GM21723 (cell line): ENCODE data around the gene KIF1B.
"Not testable (repeated sequence)": the region's sequence is repeated elsewhere in the genome, so short reads cannot be mapped to it uniquely, and the experiment has no call there.

ENCODE experiments used
- ATAC-seq: cut with Tn5 transposase; IDR thresholded peaks from one replicate; pipeline ENCODE4 v1.9.1; 2021; ENCODE audit warnings: mild to moderate bottlenecking, moderate library complexity; ENCODE audit not compliant: unreplicated experiment

KIF1B gene

DNA sequence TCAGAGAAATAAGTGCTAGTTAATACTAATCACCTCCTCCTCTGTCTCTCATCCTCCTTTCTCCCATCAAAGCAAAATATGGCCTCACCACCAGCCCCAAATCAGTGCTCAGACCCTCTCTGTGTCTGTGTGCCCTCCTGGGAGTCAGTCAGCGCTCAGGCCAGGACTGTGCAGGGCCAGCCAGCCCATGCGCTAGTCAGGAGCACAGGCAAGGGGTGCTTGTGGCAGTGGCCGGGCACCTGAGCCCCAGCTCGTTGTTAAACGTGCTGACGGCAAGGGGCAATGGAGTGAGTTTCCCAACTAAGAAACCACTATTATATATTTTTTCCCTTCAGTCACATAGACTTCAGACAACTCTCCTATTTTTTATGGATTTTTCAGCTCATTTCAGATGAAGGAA is 169.3 kb downstream of the KIF1B start:
- no peak for ATAC-seq

DNA sequence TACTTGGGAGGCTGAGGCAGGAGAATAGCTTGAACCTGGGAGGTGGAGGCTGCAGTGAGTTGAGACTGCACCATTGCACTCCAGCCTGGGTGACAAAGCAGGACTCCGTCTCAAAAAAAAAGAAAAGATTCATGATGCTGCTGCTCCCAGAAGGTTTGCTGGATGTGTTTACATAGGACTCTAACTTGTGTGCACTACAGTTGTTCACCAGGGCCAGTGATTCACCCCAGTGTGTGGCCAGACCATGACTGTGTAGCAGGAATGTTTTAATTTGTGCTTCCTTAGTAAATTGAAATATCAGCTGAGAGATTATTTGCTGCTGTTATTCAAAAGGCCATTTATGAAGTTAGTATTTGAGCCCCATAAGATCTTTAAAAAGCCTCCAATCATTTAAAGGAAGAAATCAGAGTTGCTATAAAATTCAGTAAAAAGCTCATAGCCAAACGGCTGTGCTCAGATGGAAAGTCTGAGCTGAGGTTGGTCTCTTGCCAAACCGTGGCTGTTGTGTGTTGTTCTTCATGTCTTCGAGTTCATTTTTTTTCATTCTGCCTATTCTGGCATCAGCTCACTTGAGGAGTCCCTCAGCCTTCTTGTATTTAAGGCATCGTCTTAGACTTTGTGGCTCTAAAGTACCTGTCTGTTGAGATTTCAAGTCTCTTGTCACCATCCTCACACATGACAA is 170.4 kb downstream of the KIF1B start:
- no peak for ATAC-seq

DNA sequence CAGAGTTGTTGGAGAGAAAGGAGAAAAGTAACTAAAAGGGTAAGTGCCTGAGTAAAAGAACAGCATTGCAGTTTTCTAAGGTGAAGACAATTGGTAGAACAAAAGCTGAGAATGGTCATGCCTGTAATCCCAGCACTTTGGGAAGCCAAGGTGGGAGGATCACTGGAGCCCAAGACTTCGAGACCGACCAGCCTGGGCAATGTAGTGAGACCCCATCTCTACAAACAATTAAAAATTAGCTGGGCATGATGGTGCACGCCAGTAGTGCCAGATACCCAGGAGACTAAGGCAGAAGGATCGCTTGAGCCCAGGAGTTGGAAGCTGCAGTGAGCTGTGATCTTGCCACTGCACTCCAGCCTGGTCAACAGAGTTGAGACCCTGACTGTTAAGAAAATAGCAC is 173.3 kb downstream of the KIF1B start:
- ATAC-seq: no peak

DNA sequence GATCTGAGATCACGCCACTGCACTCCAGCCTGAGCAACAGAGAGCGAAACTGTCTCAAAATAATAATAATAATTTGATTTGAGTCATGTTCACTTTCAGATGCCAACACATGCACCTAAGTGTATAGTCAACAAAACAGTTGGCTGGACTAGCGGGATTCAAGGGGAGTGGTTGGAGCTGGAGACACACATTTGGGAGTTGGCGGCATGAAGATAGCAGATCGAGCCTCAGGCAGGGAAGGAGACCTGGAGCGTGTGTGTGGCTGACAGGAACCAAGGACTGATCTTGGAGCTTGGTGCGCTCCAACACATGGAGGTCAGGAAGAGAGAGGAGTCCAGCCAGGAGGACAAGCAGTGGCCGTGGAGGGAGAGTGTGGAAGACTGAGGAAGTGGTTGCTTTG is 173.8 kb downstream of the KIF1B start:
- ATAC-seq: no peak

DNA sequence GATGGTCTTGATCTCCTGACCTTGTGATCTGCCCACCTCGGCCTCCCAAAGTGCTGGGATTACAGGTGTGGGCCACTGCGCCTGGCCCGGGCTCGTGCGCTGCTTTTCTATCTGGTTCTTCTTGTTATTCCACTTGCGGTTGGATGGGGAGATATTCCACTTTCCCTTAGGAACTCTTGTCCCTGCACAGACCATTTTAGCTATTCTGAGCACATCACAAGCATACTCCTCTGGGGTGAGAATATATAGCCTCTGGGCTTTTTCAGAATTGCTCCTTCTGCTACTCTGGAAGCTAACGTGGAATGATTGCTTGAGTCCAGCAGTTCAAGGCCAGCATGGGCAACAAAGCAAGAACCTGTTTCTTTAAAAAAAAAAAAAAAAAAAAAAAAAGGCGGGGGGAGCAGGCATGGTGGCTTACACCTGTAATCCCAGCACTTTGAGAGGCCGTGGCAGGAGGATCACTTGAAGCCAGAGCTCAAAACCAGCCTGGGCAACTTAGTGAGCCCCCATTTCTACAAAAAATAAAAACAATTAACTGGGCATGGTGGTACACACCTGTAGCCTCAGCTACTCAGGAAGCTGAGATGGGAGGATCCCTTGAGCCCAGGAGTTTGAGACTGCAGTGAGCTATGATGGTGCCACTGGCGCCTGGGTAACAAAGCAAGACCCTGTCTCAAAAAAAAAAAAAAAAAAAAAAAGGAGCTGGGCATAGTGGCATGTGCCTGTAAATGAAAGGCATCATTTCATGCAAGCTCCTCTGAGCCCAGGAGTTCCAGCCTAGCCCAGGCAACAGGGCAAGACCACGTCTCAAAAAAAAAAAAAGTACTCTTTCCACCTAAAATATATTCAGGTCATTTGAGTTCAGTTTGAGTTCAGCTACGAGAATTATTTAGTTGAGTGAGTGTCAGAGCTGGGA is 176.6 kb downstream of the KIF1B start:
- ATAC-seq: no peak

DNA sequence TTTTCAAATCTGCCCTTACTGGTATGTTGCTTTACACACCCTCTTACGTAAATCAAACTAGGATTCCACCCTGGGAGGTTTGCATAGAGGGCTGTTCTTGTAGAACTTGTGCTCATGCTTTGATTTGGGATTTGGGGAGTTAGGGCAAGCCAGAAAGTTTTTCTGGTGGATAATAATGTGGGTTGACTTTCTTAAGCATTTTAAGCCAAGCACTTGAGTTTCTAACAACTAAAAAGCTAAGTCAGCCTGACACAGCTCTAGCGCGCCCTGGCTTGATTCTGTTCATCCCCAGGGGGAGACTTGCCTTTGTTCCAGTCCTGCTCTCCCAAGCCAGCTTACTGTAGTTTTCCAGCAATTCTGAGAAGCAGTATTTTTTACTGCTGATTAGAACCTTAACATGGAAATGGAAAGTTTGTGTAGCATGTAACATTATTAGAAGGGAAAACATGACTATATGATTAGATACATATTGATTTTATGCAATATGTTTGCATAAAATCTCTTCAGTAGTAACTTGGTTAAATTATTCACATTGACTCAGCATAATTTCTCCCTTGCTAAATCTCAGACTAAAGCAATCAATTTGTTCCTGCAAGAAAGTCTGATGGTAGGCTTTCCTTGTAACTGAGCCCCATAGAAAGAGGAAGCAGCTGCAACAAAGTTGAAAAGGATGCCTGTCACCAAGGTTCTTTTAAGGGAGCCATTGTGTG is 177.5 kb downstream of the KIF1B start:
- ATAC-seq: no peak

DNA sequence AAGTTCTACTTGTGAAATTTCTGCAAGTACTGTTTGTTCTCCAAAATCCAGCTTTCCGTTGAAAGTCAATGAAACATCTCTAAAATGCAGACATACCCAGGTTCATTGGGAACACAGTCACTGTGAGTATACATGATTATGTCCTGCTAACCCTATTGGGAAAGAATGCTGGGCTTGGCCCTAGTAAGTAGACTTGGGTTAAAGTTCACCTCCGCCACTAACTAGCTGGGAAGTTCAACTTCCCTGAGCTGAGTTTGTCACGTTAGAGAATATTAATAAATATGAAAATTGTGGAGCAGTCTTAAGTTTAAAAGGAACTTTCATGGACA is 178.0 kb downstream of the KIF1B start:
- no peak for ATAC-seq

DNA sequence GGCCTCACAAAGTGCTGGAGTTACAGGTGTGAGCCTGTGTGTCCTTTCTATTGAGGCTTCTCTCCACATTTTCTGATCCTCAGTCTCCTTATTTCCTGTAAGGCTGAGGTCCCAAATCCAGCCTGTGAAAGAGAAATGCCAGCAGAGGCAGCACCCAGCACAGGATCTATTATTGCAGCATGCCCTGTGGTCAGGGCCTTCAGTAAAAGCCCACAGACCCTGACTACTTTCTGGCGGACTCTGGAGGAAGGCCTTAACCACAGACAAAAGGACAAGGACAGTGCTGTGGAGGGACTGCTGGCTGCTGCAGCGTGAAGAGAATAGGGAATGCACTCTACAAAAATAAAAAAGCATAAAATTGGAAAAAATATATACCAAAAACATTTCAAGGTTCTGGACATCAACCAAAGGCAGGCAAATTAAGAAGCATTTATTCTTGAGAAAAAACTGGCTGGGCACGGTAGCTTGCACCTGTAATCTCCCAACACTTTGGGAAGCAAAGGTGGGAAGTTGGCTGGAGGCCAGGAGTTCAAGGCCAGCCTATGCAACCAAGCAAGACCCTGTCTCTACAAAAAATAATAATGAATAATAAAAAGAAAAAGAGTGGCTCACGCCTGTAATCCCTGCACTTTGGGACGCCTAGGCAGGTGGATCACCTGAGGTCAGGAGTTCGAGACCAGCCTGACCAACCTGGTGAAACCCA is 179.1 kb downstream of the KIF1B start:
- ATAC-seq: no peak

DNA sequence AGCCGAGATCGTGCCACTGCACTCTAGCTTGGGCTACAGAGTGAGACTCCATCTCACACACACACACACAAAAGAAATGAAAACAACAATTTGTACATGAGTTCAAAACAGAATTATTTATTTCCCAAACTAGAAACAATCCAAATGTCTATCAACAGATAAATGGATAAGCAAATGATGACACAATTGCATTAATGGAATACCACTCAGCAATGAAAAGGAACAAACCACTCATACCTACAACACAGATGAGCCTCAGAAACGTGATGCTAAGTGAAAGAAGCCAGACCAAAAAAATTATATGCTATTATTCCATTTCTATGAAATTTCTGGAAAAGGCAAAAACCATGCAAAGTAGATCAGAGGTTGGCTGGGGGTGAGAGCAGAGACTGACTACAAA is 186.5 kb downstream of the KIF1B start:
- no peak for ATAC-seq

DNA sequence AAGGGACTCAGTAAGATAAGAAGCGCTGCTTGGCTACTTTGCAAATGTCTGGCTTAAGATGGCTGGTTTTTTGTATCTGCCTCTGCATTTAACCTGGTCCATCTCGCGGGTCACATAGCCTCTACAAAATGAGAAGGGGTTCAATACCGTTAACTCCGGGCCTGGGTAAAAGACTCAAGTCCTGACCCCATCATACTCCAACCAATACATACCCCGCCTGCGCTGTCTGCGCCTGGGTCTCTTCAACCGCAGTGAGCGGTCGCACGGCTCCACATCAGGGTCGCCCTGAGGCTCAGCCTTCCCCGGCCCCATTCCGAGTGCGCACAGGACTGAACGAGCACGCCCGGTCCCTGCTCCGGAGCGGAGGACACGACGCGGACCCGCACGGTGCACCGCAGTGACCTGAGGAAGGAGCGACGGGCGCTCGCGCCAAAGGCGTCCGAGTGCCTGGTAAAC is 187.9 kb downstream of the KIF1B start:
- ATAC-seq: peak; percentile 4

DNA sequence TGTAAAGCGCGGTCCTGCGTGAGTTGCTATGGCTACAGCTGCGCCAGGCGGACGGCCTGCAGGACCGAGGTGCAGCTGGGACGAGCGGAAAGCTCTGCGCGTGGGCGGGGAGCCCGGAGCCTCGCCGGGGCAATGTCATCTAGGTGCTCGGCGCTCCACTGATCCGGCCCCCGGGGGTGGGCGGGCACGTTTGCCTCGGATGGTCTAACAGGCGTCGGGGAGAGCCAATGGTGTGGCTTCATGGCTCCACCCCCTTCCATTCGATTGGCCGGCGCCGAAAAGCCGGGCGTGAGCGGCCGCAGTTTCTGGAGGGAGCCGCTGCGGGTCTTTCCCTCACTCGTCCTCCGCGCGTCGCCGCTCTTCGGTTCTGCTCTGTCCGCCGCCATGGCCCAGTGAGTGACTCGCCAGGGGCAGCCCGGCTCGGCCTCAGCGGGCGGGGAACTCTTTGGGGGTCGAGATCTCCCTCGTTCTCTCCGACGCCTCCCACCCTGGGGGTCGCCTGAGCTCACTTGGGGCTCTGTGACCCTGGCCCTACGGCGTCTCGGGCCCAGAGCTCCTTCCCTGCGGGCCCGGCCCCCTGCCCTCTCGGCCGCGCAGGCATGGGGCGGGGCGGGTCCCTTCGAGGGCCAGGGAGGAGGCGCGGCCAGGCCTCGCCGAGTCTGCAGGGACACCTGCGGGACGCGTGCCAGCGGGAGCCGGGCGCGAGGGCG is 188.5 kb downstream of the KIF1B start, which contains the start of gene PGD:
Gene PGD (plus strand): TSS at position 331 of the 710 bp plus-strand sequence. CDS start 54 bp downstream, at position 385.
- ATAC-seq: peak; percentile 93

DNA sequence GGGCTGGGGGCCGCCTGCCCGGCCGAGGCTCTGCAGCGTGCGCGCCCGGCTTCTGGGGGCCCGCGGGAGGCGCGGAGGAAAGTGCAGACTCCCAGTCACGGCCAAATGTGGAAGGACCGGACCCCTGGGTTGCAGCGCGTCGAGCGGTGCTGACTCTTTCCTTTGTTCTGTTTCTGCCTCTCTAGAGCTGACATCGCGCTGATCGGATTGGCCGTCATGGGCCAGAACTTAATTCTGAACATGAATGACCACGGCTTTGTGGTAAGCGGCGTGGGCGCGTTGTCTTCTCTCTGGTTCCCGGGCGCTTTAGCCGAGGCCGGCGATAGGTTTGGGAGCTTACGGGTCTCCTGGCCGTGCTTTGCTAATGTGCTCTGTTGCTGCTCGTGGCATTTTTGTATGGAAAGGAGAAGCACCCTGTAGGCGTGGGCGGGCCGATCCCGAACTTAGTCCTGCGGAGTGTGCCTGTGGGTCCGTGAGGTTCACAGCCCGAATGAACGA is 189.1 kb downstream of the KIF1B start:
- no peak for ATAC-seq

DNA sequence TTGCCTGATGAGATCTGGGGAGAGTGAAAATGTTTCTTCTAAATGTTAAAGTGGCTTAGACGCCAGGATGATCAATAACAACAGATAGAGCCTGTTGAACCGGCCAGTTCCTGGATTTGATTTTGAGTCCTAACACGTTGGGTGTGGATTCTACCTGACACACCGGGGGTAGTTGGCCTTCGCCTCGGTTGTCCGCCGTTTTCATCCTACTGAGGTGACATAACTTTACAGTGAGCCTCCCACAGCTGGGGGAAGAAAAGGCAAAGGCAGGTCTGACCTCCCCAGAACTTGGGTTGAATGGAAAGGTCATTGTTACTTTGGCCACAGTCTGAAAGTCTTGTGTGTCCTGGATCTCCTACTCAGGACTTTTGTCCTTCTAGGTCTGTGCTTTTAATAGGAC is 189.6 kb downstream of the KIF1B start:
- no peak for ATAC-seq

DNA sequence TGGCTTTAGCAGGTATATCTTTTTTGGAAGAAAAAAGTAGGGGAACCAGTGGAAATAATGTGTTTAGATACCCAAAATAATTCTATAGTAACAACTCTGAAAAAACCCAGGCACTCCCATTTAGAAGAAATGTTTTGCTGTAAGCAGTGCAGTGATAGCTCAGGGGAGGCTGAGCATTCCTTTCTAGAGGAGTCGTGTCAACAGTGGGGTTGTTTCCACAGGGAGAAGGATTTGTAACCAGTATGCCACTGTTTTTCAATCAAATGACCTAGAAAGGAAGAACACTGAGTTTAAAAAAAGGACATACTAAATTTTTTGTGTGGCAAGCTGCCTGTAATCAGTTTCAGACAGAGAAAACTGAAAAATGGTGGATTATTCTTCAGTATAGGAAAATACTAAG is 190.9 kb downstream of the KIF1B start:
- ATAC-seq: no peak

DNA sequence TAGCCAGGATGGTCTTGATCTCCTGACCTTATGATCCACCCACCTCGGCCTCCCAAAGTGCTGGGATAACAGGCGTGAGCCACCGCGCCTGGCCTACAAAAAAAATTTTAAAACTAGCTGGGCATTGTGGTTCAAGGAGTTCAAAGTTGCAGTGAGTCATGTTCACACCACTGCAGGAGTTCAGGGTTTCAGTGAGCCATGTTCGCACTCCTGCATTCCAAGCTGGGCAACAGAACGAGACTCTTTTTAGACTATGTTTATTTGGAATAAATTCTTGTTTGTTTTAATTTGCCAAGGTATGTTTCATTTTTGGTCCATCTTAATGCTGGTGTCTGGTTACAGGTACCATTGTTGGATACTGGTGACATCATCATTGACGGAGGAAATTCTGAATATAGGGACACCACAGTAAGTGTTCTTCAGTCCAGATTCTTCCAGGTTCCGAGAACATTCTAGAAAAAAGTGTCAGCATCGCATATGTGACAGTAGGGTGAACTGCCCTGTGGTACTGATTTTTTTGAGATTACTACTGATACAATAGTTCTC is 192.4 kb downstream of the KIF1B start:
- ATAC-seq: no peak

DNA sequence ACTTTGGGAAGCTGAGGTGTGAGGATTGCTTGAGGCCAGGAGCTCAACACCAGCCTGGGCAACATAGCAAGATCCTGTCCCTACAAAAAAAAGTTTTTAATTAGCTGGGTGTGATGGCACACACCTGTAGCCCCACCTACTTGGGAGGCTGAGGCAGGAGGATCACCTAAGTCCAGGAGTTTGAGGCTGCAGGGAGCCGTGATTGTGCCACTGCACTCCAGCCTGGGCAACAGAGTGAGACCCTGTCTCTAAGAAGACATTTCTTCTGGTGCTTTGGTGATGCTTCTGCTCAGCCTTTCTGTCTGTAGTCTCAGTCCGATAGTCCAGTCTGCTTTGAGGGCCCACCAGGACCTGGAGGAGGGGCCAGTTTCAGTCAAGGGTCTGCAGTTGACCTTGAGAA is 196.8 kb downstream of the KIF1B start:
- ATAC-seq: no peak

DNA sequence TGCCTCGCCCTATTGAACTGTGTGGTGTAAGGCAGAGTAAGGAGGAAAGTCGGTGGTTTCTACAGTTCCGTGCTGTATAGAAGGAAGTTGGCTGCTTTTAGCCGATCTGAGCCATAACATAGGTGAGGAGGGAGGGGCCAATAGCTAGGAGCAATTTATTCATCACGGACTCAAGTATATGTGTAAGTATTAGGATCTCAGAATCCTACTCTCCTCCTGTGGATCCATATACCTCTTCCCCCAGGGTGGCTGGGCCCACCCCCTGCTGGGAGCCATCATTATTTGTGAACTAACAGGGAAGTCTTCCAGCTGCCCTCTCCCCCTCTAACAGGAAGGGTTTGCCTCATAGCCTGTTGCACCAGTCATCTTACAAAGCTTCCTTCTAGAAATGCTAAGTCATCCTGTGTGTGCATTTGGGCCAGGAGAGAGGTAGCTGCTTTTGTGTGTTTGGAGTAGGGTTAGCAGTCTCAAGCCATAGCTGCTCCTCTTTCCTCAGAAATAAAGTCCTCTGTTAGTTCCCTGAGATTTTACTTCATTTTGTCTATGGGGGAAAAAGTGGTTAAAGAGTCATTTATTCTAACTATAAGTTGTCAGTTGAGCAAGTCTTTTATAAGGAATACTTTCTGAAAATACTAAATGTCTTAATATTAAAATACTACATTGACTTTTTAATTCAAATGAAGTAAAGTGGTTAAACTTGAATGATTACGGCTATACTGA is 205.0 kb downstream of the KIF1B start:
- no peak for ATAC-seq

DNA sequence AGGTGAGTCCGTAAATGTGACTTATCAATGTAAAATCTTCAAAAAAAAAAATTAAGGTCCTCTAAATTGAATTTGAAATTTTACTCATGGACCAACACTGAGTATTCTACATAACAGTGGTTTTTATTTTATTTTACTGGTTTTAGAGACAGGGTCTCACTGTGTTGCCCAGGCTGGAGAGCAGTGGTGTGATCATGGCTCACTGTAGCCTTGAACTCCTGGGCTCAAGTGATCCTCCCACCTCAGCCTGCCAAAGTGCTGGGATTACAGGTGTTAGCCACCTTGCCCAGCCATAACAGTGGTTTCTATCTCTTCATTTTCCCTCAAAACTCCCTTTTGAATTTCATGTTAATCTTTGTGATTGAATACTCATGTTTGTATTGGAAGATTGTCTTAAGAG is 205.6 kb downstream of the KIF1B start:
- not testable (repeated sequence) for ATAC-seq

DNA sequence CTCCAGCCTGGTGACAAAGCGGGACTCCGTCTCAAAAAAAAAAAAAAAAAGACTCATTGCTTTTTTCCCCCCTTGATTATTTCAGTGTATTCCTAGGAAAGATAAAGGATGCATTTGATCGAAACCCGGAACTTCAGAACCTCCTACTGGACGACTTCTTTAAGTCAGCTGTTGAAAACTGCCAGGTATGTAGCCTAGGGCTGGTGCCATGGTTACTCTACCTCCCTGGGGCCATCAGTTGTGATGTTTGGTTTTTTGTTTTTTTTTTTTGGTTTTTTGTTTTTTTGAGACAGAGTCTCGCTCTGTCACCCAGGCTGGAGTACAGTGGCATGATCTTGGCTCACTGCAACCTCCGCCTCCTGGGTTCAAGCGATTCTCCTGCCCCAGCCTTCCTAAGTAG is 208.4 kb downstream of the KIF1B start:
- not testable (repeated sequence) for ATAC-seq
